ENCODE data around the gene ZNF335. TPM values are rescaled to one million over a fixed set of nuclear protein-coding genes. Genes with fewer than 3 reads are reported as not detected.
A peak's percentile ranks its signal among the peaks of the same experiment; 100 is the strongest.

Gene ZNF335
- total and polyA plus RNA-seq, 2 of the 8 experiments (the other 6 are each of a cell fraction or from before 2014, with no cell fraction given) = 12.4 to 14.6 TPM

DNA sequence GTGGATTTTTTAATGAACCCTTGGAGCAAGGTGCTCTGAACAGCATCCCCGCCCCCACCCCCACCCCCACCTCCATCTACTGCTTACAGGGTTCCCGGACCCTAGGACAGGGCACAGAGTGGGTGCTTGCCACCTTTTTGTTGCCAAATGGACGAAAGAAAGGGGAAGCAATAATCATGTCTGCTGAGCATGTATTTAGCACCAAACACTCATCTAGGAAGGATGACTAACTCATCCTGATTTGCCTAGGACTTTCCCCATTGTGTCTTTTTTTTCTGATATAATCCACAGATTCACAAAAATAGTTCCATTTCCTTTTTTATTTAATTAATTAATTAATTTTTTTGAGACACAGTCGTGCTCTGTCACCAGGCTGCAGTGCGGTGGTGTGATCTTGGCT, 58.9 kb downstream of the ZNF335 start:
- Histone ChIP-seq H3K27ac (ENCODE audit: low read depth, low read length) (no peak overlapping the region), H3K9me3 (ENCODE audit: insufficient read depth in 2 of 2, low read depth in 1 of 2, low read length in 1 of 2) (no peaks in the 10 kb centered on the region), H3K79me2 (ENCODE audit: control insufficient read depth in 1 of 2, insufficient read depth in 2 of 2, low read length in 2 of 2) (0 out of 4 replicates have a peak, but pooled peaks cover 0 to 3% of the 10 kb centered on the region in 2 experiments), H3K23ac (ENCODE audit: insufficient read length) (no peak overlapping the region), H2AFZ (ENCODE audit: low read length) (no peak overlapping the region), H3K4me1 (replicated peaks in 1 of 4; ENCODE audit: control insufficient read depth in 3 of 4, insufficient read depth in 4 of 4, low read length in 3 of 4) (peaks cover 0 to 2% (median 0%) of the 10 kb centered on the region in 4 experiments; a peak in 3 of 7 replicates), H3K9ac (replicated peaks in 1 of 4; ENCODE audit: extremely low read depth in 1 of 4, low read depth in 3 of 4, low read length in 3 of 4) (no peak overlapping the region), H4K20me1 (replicated peaks in 1 of 2; ENCODE audit: control insufficient read depth in 1 of 2, insufficient read depth in 2 of 2, low read length in 2 of 2) (peaks cover 2 to 9% of the 10 kb centered on the region in 2 experiments), H2BK5ac (ENCODE audit: low read depth, low read length) (no peak overlapping the region; the same call in 1 of the 2 replicates), H3K4me2 (ENCODE audit: insufficient read depth in 1 of 2, low read depth in 2 of 2, low read length in 2 of 2) (peak overlapping the region in 1 of 2 experiments; percentile 90; a peak in 1 of 4 replicates), H3K14ac (ENCODE audit: insufficient read length) (no peak overlapping the region), H3K18ac (ENCODE audit: extremely low read depth, low read length) (no peak overlapping the region), H3K27me3 (replicated peaks in 1 of 4; ENCODE audit: control insufficient read depth in 3 of 4, extremely low read depth in 1 of 4, insufficient read depth in 3 of 4, low read length in 3 of 4) (no peaks in the 10 kb centered on the region), H2BK120ac (replicated peaks; ENCODE audit: low read depth, low read length) (no peak overlapping the region), H2BK15ac (ENCODE audit: low read length) (no peak overlapping the region), H4K8ac (ENCODE audit: extremely low read depth, insufficient read depth, low read length) (no peak overlapping the region), H2BK20ac (ENCODE audit: low read length) (no peak overlapping the region), H4K5ac (ENCODE audit: insufficient read length, low read depth, low read length) (no peak overlapping the region), H4K91ac (replicated peaks; ENCODE audit: insufficient read length, low read length) (no peak overlapping the region), H3K79me1 (ENCODE audit: low read depth, low read length) (no peaks in the 10 kb centered on the region), H2BK12ac (ENCODE audit: low read depth, low read length) (no peak overlapping the region; the same call in 1 of the 2 replicates), H2AK5ac (ENCODE audit: low read depth, low read length) (no peak overlapping the region), H3K56ac (replicated peaks; ENCODE audit: insufficient read length, low read depth, low read length) (no peak overlapping the region), H3K23me2 (ENCODE audit: low read depth, low read length) (peaks cover 11% of the 10 kb centered on the region; the same call in 1 of the 2 replicates), H3K4ac (replicated peaks; ENCODE audit: insufficient read length, low read depth, low read length) (no peak overlapping the region), H3K4me3 (ENCODE audit: extremely low read depth in 1 of 4, insufficient read depth in 2 of 4, low read depth in 3 of 4, low read length in 4 of 4) (no peak overlapping the region), H3K36me3 (ENCODE audit: control insufficient read depth in 2 of 4, insufficient read depth in 4 of 4, low read length in 3 of 4) (peaks cover 0 to 10% (median 4%) of the 10 kb centered on the region in 4 experiments; a peak in 4 of 8 replicates)
- no peak for FAIRE-seq
- WGBS, 2 experiments (ENCODE audit: extremely low coverage in 1 of 2, insufficient coverage in 1 of 2, insufficient read length in 1 of 2, insufficient replicate concordance in 2 of 2, low coverage in 1 of 2, low lambda C conversion rate in 2 of 2, missing lambda C conversion rate in 1 of 2) = 87% methylated on average over 5 of the region's 5 CpGs; no CpG with 5 or more reads in 1 of the 2 experiments
- ChIA-PET POLR2A (ENCODE audit: partially characterized antibody) (interaction anchor here (1.1 to 5.8 kb wide), 3 partner anchors 14 to 24 kb away, joined by 8 to 65 read pairs (median 50); partner anchors contain the start of gene PCIF1), CTCF (ENCODE audit: partially characterized antibody) (no interaction called here)
- DNase-seq (ENCODE audit: low read depth in 1 of 2, low spot score in 2 of 2) = no peak
- TF ChIP-seq NANOG (IDR thresholded peaks at IDR 0.05; ENCODE audit: insufficient read depth, low read depth, low read length, poor library complexity, severe bottlenecking) (no peak), JUN (IDR thresholded peaks at IDR 0.05; ENCODE audit: low read depth, low read length) (no peak), SIX5 (IDR thresholded peaks at IDR 0.05; ENCODE audit: low read depth, low read length) (no peak)

Measured in H1 (cell line).